Liver (tissue), 9 donors: Measurements from ENCODE around the gene LPP. TPM values are rescaled to one million over a fixed set of nuclear protein-coding genes. Genes with fewer than 3 reads are reported as not detected.

Experiments
- DNase-seq: peaks from one replicate; pipeline ENCODE4 v3.0.0-alpha.2; 2017; ENCODE audit warnings: low spot score
- H3K27ac ChIP-seq, 2 donors: one replicate each; pipeline ENCODE4 v1.7.0; 2013; ENCODE audit warnings: inconsistent platforms in 2 of 2, low read length in 2 of 2, control low read depth in 1 of 2, low read depth in 1 of 2, mild to moderate bottlenecking in 1 of 2
- H3K27me3 ChIP-seq, 4 donors: one replicate each; pipeline versions ENCODE4 v1.6.1 to v1.7.0; 2013; ENCODE audit warnings: low read length in 3 of 4, inconsistent platforms in 1 of 4, mild to moderate bottlenecking in 1 of 4, moderate library complexity in 1 of 4; ENCODE audit not compliant: control insufficient read depth in 4 of 4, insufficient read depth in 4 of 4
- H3K36me3 ChIP-seq, 4 donors: one replicate each; pipeline versions ENCODE4 v1.6.1 to v1.7.0; 2013; ENCODE audit warnings: low read length in 3 of 4, mild to moderate bottlenecking in 3 of 4, low read depth in 1 of 4, moderate library complexity in 1 of 4; ENCODE audit not compliant: control insufficient read depth in 4 of 4, insufficient read depth in 3 of 4
- H3K4me1 ChIP-seq, 4 donors: one replicate each; pipeline versions ENCODE4 v1.6.1 to v1.7.0; 2013; ENCODE audit warnings: low read length in 3 of 4, mild to moderate bottlenecking in 3 of 4, moderate library complexity in 1 of 4; ENCODE audit not compliant: control insufficient read depth in 4 of 4, insufficient read depth in 4 of 4
- H3K4me3 ChIP-seq, 3 donors: one replicate each; pipeline versions ENCODE4 v1.6.1 to v1.7.0; 2013; ENCODE audit warnings: low read length in 3 of 3, control low read depth in 1 of 3, low read depth in 1 of 3, mild to moderate bottlenecking in 1 of 3
- H3K9ac ChIP-seq, 2 donors: one replicate each; pipeline ENCODE4 v1.7.0; 2013; ENCODE audit warnings: low read length in 2 of 2, mild to moderate bottlenecking in 2 of 2, moderate library complexity in 2 of 2, control low read depth in 1 of 2, low read depth in 1 of 2
- H3K9me3 ChIP-seq, 4 donors: one replicate each; pipeline versions ENCODE4 v1.6.1 to v1.7.0; 2013; ENCODE audit warnings: low read length in 3 of 4; ENCODE audit not compliant: control insufficient read depth in 4 of 4
- CTCF ChIP-seq: fragments of 150-350 bp; IDR thresholded peaks from 2 replicates; pipeline ENCODE4 v1.5.1; 2017; ENCODE audit warnings: improper control_type of control experiment, low read depth, low read length; ENCODE audit not compliant: missing input control
- EGR1 ChIP-seq, 2 donors: IDR thresholded peaks; 2 replicates each; pipeline ENCODE4 v1.6.1; 2016 to 2018; ENCODE audit warnings: antibody characterized with exemption in 2 of 2, low read depth in 2 of 2
- FOXA1 ChIP-seq: IDR thresholded peaks from 2 replicates; pipeline ENCODE4 v1.6.1; 2016; ENCODE audit warnings: antibody characterized with exemption
- FOXA2 ChIP-seq: IDR thresholded peaks from 2 replicates; pipeline ENCODE4 v1.6.1; 2016; ENCODE audit warnings: antibody characterized with exemption
- GABPA ChIP-seq, 2 donors: IDR thresholded peaks in 1 of 2; conservative IDR thresholded peaks in 1 of 2; 2 replicates each; pipeline ENCODE4 v1.6.1; 2016; ENCODE audit warnings: antibody characterized with exemption in 2 of 2, mild to moderate bottlenecking in 1 of 2, moderate library complexity in 1 of 2
- HNF4A ChIP-seq, 2 donors: conservative IDR thresholded peaks; 2 replicates each; pipeline ENCODE4 v1.6.1; 2016; ENCODE audit warnings: antibody characterized with exemption in 2 of 2, mild to moderate bottlenecking in 2 of 2
- HNF4G ChIP-seq: IDR thresholded peaks from 2 replicates; pipeline ENCODE4 v1.6.1; 2016; ENCODE audit warnings: antibody characterized with exemption
- JUND ChIP-seq, 2 donors: IDR thresholded peaks; 2 replicates each; pipeline ENCODE4 v1.6.1; 2016; ENCODE audit warnings: antibody characterized with exemption in 2 of 2
- MAX ChIP-seq: IDR thresholded peaks from 2 replicates; pipeline ENCODE4 v1.6.1; 2016; ENCODE audit warnings: antibody characterized with exemption
- NR2F2 ChIP-seq: IDR thresholded peaks from 2 replicates; pipeline ENCODE4 v1.6.1; 2016; ENCODE audit warnings: antibody characterized with exemption
- RAD21 ChIP-seq, 2 donors: IDR thresholded peaks; 2 replicates each; pipeline ENCODE4 v1.6.1; 2016; ENCODE audit warnings: antibody characterized with exemption in 2 of 2, mild to moderate bottlenecking in 2 of 2
- REST ChIP-seq: IDR thresholded peaks from 2 replicates; pipeline ENCODE4 v1.6.1; 2016; ENCODE audit warnings: antibody characterized with exemption, mild to moderate bottlenecking
- RXRA ChIP-seq, 2 donors: IDR thresholded peaks; 2 replicates each; pipeline ENCODE4 v1.6.1; 2017 to 2018; ENCODE audit warnings: antibody characterized with exemption in 2 of 2, mild to moderate bottlenecking in 1 of 2
- SP1 ChIP-seq: IDR thresholded peaks from 2 replicates; pipeline ENCODE4 v1.6.1; 2018; ENCODE audit warnings: antibody characterized with exemption, mild to moderate bottlenecking
- TAF1 ChIP-seq: conservative IDR thresholded peaks from 2 replicates; pipeline ENCODE4 v1.6.1; 2016; ENCODE audit warnings: antibody characterized with exemption, mild to moderate bottlenecking
- YY1 ChIP-seq: IDR thresholded peaks from 2 replicates; pipeline ENCODE4 v1.6.1; 2016; ENCODE audit warnings: antibody characterized with exemption, mild to moderate bottlenecking
- ZBTB33 ChIP-seq: IDR thresholded peaks from 2 replicates; pipeline ENCODE4 v1.6.1; 2016; ENCODE audit warnings: antibody characterized with exemption
- WGBS: extraction: QIAGEN DNeasy Blood & Tissue Kit; methylation state at CpG from one replicate; pipeline ENCODE4 v1.1.7; 2013; 5-methylcytosine and 5-hydroxymethylcytosine counted together
- polyA plus RNA-seq, 2 donors: library from polyadenylated mRNA; stranded (reverse) in 1 of 2; unstranded in 1 of 2; fragments of 200-250 nt in 1 of 2; fragments of >200 nt in 1 of 2; fragmentation: Nextera tagmentation in 1 of 2; extraction: Ambion mirVana in 1 of 2; gene quantifications; one replicate each; pipeline versions ENCODE4 v1.2.1 to v1.2.3, GENCODE V29; 2013 to 2015
- total RNA-seq, 2 donors: library from RNA; depleted of rRNA; stranded (reverse); fragments of >200 nt; gene quantifications; one replicate each; pipeline ENCODE4 v1.2.3, GENCODE V29; 2014
- TF ChIP-seq, protein P1 (sequence below): IDR thresholded peaks from 2 replicates; pipeline ENCODE4 v1.6.1; 2016; ENCODE audit warnings: antibody characterized with exemption
- donor health status: healthy.
- donor health status: healthy.
- donor health status: healthy.
- donor health status: healthy.
- donor health status: healthy.

LPP gene
- total and polyA plus RNA-seq, 4 donors, result 3.3 to 53.7 (median 28.2) TPM

- WGBS, result 86% methylated on average over 5 of the region's 5 CpGs
- H3K4me3 ChIP-seq, result no peak overlapping the region
- peaks cover 0 to 2% (median 0%) of the 10 kb centered on the region in 4 donors for H3K36me3 ChIP-seq
- H3K9ac ChIP-seq, result no peak overlapping the region
- TF ChIP-seq MAX (no peak), HNF4G (no peak), FOXA2 (no peak), GABPA (IDR thresholded peaks at IDR 0.05 in 1 of 2, conservative IDR thresholded peaks at IDR 0.05 in 1 of 2) (no peak), ZBTB33 (no peak), HNF4A (conservative IDR thresholded peaks at IDR 0.05) (no peak), SP1 (no peak), FOXA1 (no peak), NR2F2 (no peak), REST (no peak), TAF1 (no peak), CTCF (no peak), RAD21 (IDR thresholded peaks at IDR 0.05) (no peak), JUND (IDR thresholded peaks at IDR 0.05) (no peak), YY1 (no peak), EGR1 (IDR thresholded peaks at IDR 0.05; ENCODE audit: low read depth in 2 of 2) (no peak), RXRA (IDR thresholded peaks at IDR 0.05) (no peak)
- TF ChIP-seq, protein P1, sequence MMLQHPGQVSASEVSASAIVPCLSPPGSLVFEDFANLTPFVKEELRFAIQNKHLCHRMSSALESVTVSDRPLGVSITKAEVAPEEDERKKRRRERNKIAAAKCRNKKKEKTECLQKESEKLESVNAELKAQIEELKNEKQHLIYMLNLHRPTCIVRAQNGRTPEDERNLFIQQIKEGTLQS, result no peak
- peak overlapping the region; percentile 50 to 54 for H3K27ac ChIP-seq
- peaks cover 2 to 39% (median 20%) of the 10 kb centered on the region in 4 donors for H3K4me1 ChIP-seq
- H3K27me3 ChIP-seq, result no peaks in the 10 kb centered on the region
- H3K9me3 ChIP-seq, result no peaks in the 10 kb centered on the region
- DNase-seq, result no peak
Observed at GRCh38 chr3:188271226-188271914, 117.4 kb downstream of the LPP start.
